GM19351 (cell line): ENCODE data around the gene HMCN1.
A peak's percentile ranks its signal among the peaks of the same experiment; 100 is the strongest.

ENCODE experiments used
- ATAC-seq: cut with Tn5 transposase; IDR thresholded peaks from one replicate; pipeline ENCODE4 v1.9.1; 2021; ENCODE audit warnings: mild to moderate bottlenecking, moderate library complexity; ENCODE audit not compliant: unreplicated experiment

The HMCN1 gene

GRCh38 chr1:186215636-186216035, 481.4 kb downstream of the HMCN1 start:
- no peak for ATAC-seq

DNA sequence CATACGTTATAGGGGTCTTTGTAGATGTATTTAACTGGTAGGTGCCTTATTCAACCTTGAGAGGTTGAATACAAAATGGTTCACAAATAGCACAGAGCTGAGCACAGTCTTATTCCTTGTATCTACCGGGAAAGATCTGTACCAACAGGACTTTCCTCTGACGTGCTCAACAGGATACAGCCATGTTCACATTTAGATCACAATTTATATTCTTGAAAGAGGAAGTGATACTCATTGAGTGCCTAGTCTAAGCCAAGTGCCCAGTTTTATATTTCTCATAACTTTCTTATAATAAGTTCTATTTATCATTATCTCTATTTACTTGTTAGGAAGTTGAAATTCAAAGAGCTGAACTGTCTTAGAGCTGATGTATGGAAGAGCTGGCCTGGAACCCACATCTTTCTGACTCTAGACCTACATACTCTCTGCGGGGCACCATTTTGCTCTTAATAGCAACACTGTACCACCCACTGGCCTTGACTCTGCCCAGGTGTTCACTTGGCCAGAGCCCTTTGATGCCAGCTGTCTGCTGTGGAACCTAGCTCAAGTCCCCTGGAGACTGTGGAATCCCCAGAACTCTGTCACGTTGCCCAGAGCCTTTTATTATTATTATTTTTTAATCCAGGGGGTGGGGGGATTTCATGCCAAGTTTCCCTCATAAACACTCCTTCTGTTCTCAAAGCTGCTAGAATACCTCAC, 484.6 kb downstream of the HMCN1 start:
- peak; percentile 79 for ATAC-seq

DNA sequence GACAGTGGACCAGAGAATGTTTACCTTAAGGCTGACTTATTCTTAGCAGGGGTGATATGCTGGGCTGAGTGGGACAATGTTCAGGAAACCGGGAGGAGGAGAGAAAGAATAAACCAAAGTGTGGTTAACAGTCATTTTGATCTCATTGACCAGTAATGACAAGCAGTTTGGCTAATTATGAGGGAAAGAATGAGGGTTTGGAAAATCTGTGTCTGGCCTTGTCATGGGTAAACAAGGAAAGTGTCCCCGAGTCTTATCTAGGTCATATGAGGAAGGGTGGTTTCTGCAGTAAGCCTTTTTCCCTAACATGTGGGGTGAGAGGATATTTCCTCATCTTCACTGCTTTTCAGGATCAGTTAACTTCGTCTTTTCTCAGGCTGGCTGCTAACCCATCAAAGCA, 485.9 kb downstream of the HMCN1 start:
- ATAC-seq: no peak

- ATAC-seq: no peak
Measured at GRCh38 chr1:186220911-186221310, 486.7 kb downstream of the HMCN1 start.

DNA sequence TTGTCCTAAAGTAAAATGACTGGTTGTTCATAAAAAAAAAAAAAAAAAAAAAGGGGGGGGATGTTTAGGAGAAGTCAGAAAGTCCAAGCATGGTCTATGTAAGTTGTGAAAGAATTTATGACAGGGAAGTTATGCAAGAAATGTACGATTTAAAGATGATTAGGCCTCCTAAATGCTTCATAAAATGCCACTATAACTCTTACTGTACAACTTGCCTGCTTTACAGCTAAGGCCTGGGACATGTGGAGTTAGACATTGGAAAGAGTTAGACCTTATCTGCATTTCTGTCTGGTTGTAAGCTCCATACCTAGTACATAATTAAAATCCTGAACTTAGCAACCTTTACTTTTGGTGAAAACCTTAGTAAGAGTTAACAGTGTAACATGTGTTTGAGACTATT, 490.9 kb downstream of the HMCN1 start:
- no peak for ATAC-seq

- ATAC-seq: no peak
Measured at GRCh38 chr1:186228749-186229148, 494.6 kb downstream of the HMCN1 start.

GRCh38 chr1:186231861-186232436, 497.8 kb downstream of the HMCN1 start:
- ATAC-seq: no peak

- ATAC-seq: no peak
Measured at GRCh38 chr1:186234976-186235686, 500.9 kb downstream of the HMCN1 start.

DNA sequence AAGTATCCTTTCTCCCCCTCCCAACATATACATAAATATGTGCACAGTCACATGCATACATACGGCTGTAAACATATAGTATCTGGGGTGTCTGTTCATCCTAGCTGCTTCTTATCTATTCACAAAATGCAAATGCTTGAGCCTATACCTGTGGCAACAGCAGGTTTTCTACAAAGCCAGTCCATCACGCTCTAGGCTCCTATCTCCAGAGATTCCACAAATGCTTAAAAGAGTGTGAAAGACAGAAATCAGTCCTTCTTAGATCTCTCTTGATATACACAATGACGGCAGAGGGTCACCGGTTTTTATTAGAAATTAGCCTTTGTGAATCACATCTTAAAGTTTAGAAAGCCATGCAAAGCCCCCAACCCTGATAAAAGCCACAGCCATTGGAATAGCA, 501.5 kb downstream of the HMCN1 start:
- ATAC-seq: no peak

DNA sequence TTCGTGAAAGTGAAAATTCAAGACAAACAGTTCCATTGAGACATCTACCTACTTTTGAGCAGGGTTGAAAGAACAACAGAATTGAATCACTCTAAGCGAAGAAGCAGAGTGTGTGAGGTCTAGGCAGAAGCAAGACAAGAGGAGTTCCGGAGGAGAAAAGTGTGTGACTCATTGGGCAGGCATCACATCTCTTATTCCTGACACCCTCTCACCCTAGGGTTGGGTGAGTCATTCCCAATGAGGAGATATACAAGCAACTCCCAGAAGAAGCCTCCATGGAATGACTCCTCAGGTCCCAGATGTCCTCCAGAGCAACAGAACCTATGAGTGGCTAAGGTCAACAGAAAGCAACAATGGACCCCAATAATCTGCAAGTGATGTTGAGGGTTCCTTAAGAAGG, 502.7 kb downstream of the HMCN1 start:
- ATAC-seq: no peak

DNA sequence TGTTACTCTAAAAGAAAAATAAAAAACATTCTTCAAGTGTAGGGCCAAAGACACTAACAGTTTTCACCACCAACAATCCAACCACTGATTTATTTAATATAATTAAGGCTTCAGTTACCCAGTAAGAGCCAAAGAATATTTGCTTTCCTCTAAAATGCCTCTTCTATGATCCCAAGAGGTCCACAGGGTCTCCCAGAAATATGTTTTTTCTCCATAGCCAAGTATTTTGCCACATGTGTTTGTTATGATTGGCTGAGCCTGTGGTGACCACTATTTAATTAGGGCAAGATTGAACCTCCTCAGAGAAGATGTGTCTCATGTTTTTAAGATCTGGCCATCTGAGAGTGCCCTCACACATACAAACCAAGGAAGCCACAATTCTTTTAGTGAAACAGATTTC, 505.0 kb downstream of the HMCN1 start:
- no peak for ATAC-seq

GRCh38 chr1:186240436-186240835, 506.2 kb downstream of the HMCN1 start:
- no peak for ATAC-seq
